Suprapubic skin (tissue), 3 donors: ENCODE data around the gene CYP21A2.
"Not testable (repeated sequence)": the region's sequence is repeated elsewhere in the genome, so short reads cannot be mapped to it uniquely, and the experiment has no call there.

ENCODE experiments used
- EP300 ChIP-seq: sonication (generic); formaldehyde crosslinking; IDR thresholded peaks from one replicate; pipeline ENCODE4 v1.6.1; 2017; ENCODE audit warnings: antibody characterized with exemption
- POLR2A ChIP-seq, 2 donors: fragments of 450-650 bp; IDR thresholded peaks; one replicate each; pipeline ENCODE4 v1.6.1; 2017; ENCODE audit warnings: antibody characterized with exemption in 2 of 2, mild to moderate bottlenecking in 2 of 2, moderate library complexity in 2 of 2
- TF ChIP-seq, protein P1 (sequence below), 2 donors: fragments of 200-600 bp in 1 of 2; fragments of 450-650 bp in 1 of 2; sonication (generic) in 1 of 2; IDR thresholded peaks; one replicate each; pipeline ENCODE4 v1.5.1; 2016 to 2019; ENCODE audit warnings: antibody characterized with exemption in 2 of 2, mild to moderate bottlenecking in 1 of 2, moderate library complexity in 1 of 2

- TF ChIP-seq, protein P1, sequence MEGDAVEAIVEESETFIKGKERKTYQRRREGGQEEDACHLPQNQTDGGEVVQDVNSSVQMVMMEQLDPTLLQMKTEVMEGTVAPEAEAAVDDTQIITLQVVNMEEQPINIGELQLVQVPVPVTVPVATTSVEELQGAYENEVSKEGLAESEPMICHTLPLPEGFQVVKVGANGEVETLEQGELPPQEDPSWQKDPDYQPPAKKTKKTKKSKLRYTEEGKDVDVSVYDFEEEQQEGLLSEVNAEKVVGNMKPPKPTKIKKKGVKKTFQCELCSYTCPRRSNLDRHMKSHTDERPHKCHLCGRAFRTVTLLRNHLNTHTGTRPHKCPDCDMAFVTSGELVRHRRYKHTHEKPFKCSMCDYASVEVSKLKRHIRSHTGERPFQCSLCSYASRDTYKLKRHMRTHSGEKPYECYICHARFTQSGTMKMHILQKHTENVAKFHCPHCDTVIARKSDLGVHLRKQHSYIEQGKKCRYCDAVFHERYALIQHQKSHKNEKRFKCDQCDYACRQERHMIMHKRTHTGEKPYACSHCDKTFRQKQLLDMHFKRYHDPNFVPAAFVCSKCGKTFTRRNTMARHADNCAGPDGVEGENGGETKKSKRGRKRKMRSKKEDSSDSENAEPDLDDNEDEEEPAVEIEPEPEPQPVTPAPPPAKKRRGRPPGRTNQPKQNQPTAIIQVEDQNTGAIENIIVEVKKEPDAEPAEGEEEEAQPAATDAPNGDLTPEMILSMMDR (IDR thresholded peaks at IDR 0.05): not testable (repeated sequence)
- not testable (repeated sequence) for TF ChIP-seq POLR2A (IDR thresholded peaks at IDR 0.05); EP300
Observed at GRCh38 chr6:32055756-32056155, 17.5 kb downstream of the CYP21A2 start.
